HepG2 (cell line): ENCODE results near the gene FAM83C. TPM values are rescaled to one million over a fixed set of nuclear protein-coding genes. Genes with fewer than 3 reads are reported as not detected.
A peak's percentile ranks its signal among the peaks of the same experiment; 100 is the strongest.

Experiments
- ARHGAP35 ChIP-seq: sonication (generic); formaldehyde crosslinking; IDR thresholded peaks from 2 replicates; pipeline ENCODE4 v1.9.0; 2022; ENCODE audit warnings: mild to moderate bottlenecking, inconsistent platforms, moderate library complexity, missing genetic modification reagents, borderline replicate concordance
- BATF2 ChIP-seq: sonication (generic); formaldehyde crosslinking; IDR thresholded peaks from 2 replicates; pipeline ENCODE4 v1.8.0; 2022; ENCODE audit warnings: mild to moderate bottlenecking, missing genetic modification reagents, moderate library complexity
- BCL3 ChIP-seq: sonication (generic); formaldehyde crosslinking; IDR thresholded peaks from 2 replicates; pipeline ENCODE4 v1.5.1; 2020; ENCODE audit warnings: mild to moderate bottlenecking, missing genetic modification reagents, moderate library complexity
- CBX2 ChIP-seq, 2 experiments: fragments of 200-600 bp in 1 of 2; sonication (generic); formaldehyde crosslinking in 1 of 2; IDR thresholded peaks; 2 replicates each; pipeline versions ENCODE4 v1.7.0 to v1.8.1; 2018 to 2022; ENCODE audit warnings: low read depth in 2 of 2, low read length in 1 of 2, mild to moderate bottlenecking in 1 of 2, missing genetic modification reagents in 1 of 2
- CHCHD3 ChIP-seq: sonication (generic); formaldehyde crosslinking; IDR thresholded peaks from 2 replicates; pipeline ENCODE4 v1.8.0; 2022; ENCODE audit warnings: mild to moderate bottlenecking, missing genetic modification reagents, moderate library complexity
- DMAP1 ChIP-seq: IDR thresholded peaks from 2 replicates; pipeline ENCODE4 v1.6.1; 2016
- FOXA1 ChIP-seq, 2 experiments: fragments of 450-650 bp in 1 of 2; sonication (generic) in 1 of 2; formaldehyde crosslinking in 1 of 2; IDR thresholded peaks; 2 replicates each; pipeline versions ENCODE4 v1.4.0 to v1.6.1; 2016 to 2020; ENCODE audit warnings: missing genetic modification reagents in 1 of 2
- FOXC1 ChIP-seq: sonication (generic); formaldehyde crosslinking; IDR thresholded peaks from 2 replicates; pipeline ENCODE4 v1.8.0; 2022; ENCODE audit warnings: mild to moderate bottlenecking, missing genetic modification reagents, borderline replicate concordance
- HBP1 ChIP-seq: IDR thresholded peaks from 2 replicates; pipeline ENCODE4 v1.6.1; 2016; ENCODE audit warnings: low read depth, control low read depth
- MED13 ChIP-seq: sonication (generic); formaldehyde crosslinking; IDR thresholded peaks from 2 replicates; pipeline ENCODE4 v1.5.0; 2020; ENCODE audit warnings: missing genetic modification reagents
- MTA1 ChIP-seq: sonication (generic); formaldehyde crosslinking; IDR thresholded peaks from 2 replicates; pipeline ENCODE4 v1.4.0; 2020; ENCODE audit warnings: missing genetic modification reagents, mild to moderate bottlenecking, borderline replicate concordance
- NCOA1 ChIP-seq: sonication (generic); formaldehyde crosslinking; IDR thresholded peaks from 2 replicates; pipeline ENCODE4 v1.9.0; 2021; ENCODE audit warnings: missing genetic modification reagents
- SP1 ChIP-seq, 2 experiments: fragments of 450-650 bp in 1 of 2; sonication (generic) in 1 of 2; formaldehyde crosslinking in 1 of 2; IDR thresholded peaks; 2 replicates each; pipeline versions ENCODE4 v1.4.0 to v1.6.1; 2016 to 2020; ENCODE audit warnings: missing genetic modification reagents in 1 of 2
- YEATS2 ChIP-seq: sonication (generic); formaldehyde crosslinking; IDR thresholded peaks from 2 replicates; pipeline ENCODE4 v1.4.0; 2020; ENCODE audit warnings: missing genetic modification reagents, borderline replicate concordance
- ZFP36L2 ChIP-seq: sonication (generic); formaldehyde crosslinking; IDR thresholded peaks from 2 replicates; pipeline ENCODE4 v1.4.0; 2020; ENCODE audit warnings: missing genetic modification reagents
- ZNF225 ChIP-seq: sonication (generic); formaldehyde crosslinking; IDR thresholded peaks from 2 replicates; pipeline ENCODE4 v1.4.0; 2020; ENCODE audit warnings: mild to moderate bottlenecking, missing genetic modification reagents
- ZNF260 ChIP-seq: sonication (generic); formaldehyde crosslinking; IDR thresholded peaks from 2 replicates; pipeline ENCODE4 v1.4.0; 2020; ENCODE audit warnings: missing genetic modification reagents, low read depth, mild to moderate bottlenecking, borderline replicate concordance
- ZNF30 ChIP-seq: sonication (generic); formaldehyde crosslinking; IDR thresholded peaks from 2 replicates; pipeline ENCODE4 v1.5.0; 2020; ENCODE audit warnings: mild to moderate bottlenecking, missing genetic modification reagents
- ZNF549 ChIP-seq: sonication (generic); formaldehyde crosslinking; IDR thresholded peaks from 2 replicates; pipeline ENCODE4 v1.5.0; 2020; ENCODE audit warnings: missing genetic modification reagents
- polyA plus RNA-seq, 8 experiments: library from polyadenylated mRNA; depleted of rRNA in 3 of 8; stranded (reverse) in 7 of 8; unstranded in 1 of 8; fragments of >200 nt; fragmentation: Illumina TruSeq in 4 of 8; extraction: Trizol in 4 of 8; gene quantifications; 2 replicates each; pipeline versions ENCODE4 v1.2.1 to v1.2.3, GENCODE V29; 2011 to 2016; ENCODE audit warnings: low read depth in 4 of 8, missing spikeins in 1 of 8, mixed read lengths in 1 of 8; ENCODE audit not compliant: insufficient read depth in 1 of 8
- total RNA-seq, 5 experiments: library from RNA; depleted of rRNA; stranded (reverse); fragments of >200 nt; fragmentation: Illumina TruSeq; extraction: Trizol; gene quantifications; 2 replicates each; pipeline ENCODE4 v1.2.3, GENCODE V29; 2016; ENCODE audit warnings: low read depth in 1 of 5
- TF ChIP-seq, protein P1 (sequence below): sonication (generic); formaldehyde crosslinking; IDR thresholded peaks from 2 replicates; pipeline ENCODE4 v1.5.0; 2020; ENCODE audit warnings: mild to moderate bottlenecking, missing genetic modification reagents, borderline replicate concordance
- TF ChIP-seq, protein P2 (sequence below): sonication (generic); formaldehyde crosslinking; IDR thresholded peaks from 2 replicates; pipeline ENCODE4 v1.4.0; 2020; ENCODE audit warnings: missing genetic modification reagents

The FAM83C gene
- total and polyA plus RNA-seq, 2 of the 13 experiments (the other 11 are each of a cell fraction or from before 2014, with no cell fraction given) = 0.04 TPM; not detected in 1

DNA sequence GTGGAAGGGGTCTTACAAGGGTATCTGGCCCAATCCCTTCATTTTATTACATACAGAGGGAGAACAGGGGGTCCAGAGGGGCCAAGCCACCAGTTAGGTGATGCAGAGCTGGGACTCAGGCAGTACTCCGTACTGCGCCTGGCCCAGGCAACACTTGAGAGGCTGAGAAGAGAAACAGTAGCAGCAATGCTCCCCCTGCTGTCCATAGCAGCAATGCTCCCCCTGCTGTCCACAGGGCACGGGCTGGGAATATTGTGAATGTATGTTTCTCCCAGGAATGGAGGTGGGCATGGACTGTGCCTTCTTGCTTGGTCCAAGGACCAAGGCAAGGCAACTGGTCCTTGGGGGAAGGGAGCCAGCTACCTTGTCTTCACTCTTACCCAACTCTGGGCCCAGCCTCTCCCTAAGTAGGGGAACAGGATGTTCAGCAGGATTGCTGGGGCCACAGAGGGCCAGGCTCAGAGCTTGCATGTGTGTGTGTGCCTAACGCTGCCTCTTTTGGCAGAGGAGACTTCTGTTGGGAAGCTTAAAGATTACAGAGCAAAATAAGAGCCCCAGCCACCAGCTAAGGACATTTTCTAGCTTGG is 14.8 kb upstream of the FAM83C start (continued):
- TF ChIP-seq, protein P1, sequence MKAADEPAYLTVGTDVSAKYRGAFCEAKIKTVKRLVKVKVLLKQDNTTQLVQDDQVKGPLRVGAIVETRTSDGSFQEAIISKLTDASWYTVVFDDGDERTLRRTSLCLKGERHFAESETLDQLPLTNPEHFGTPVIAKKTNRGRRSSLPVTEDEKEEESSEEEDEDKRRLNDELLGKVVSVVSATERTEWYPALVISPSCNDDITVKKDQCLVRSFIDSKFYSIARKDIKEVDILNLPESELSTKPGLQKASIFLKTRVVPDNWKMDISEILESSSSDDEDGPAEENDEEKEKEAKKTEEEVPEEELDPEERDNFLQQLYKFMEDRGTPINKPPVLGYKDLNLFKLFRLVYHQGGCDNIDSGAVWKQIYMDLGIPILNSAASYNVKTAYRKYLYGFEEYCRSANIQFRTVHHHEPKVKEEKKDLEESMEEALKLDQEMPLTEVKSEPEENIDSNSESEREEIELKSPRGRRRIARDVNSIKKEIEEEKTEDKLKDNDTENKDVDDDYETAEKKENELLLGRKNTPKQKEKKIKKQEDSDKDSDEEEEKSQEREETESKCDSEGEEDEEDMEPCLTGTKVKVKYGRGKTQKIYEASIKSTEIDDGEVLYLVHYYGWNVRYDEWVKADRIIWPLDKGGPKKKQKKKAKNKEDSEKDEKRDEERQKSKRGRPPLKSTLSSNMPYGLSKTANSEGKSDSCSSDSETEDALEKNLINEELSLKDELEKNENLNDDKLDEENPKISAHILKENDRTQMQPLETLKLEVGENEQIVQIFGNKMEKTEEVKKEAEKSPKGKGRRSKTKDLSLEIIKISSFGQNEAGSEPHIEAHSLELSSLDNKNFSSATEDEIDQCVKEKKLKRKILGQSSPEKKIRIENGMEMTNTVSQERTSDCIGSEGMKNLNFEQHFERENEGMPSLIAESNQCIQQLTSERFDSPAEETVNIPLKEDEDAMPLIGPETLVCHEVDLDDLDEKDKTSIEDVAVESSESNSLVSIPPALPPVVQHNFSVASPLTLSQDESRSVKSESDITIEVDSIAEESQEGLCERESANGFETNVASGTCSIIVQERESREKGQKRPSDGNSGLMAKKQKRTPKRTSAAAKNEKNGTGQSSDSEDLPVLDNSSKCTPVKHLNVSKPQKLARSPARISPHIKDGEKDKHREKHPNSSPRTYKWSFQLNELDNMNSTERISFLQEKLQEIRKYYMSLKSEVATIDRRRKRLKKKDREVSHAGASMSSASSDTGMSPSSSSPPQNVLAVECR (CRISPR knock-in tag) = peak; percentile 67; the same call in 1 of the 2 replicates
- no peak for TF ChIP-seq CBX2 (IDR thresholded peaks at IDR 0.05; ENCODE audit: low read depth, low read length)
- no peak for TF ChIP-seq CBX2 (CRISPR knock-in tag; IDR thresholded peaks at IDR 0.05; ENCODE audit: low read depth)
- no peak for TF ChIP-seq MED13 (CRISPR knock-in tag)
- TF ChIP-seq, protein P2, sequence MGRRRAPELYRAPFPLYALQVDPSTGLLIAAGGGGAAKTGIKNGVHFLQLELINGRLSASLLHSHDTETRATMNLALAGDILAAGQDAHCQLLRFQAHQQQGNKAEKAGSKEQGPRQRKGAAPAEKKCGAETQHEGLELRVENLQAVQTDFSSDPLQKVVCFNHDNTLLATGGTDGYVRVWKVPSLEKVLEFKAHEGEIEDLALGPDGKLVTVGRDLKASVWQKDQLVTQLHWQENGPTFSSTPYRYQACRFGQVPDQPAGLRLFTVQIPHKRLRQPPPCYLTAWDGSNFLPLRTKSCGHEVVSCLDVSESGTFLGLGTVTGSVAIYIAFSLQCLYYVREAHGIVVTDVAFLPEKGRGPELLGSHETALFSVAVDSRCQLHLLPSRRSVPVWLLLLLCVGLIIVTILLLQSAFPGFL (CRISPR knock-in tag) = no peak
- no peak for TF ChIP-seq SP1 (IDR thresholded peaks at IDR 0.05)
- no peak for TF ChIP-seq SP1 (CRISPR knock-in tag; IDR thresholded peaks at IDR 0.05)
- no peak for TF ChIP-seq NCOA1 (CRISPR knock-in tag)
- no peak for TF ChIP-seq ZNF549
- TF ChIP-seq ZNF260 (CRISPR knock-in tag) = no peak
- TF ChIP-seq HBP1 (CRISPR knock-in tag) = peak; percentile 53; the same call in 1 of the 2 replicates
- TF ChIP-seq YEATS2 (CRISPR knock-in tag) = no peak
- 0 out of 2 replicates have a peak, but pooled peaks have one; percentile 19 for TF ChIP-seq DMAP1 (CRISPR knock-in tag)
- TF ChIP-seq MTA1 = no peak
- no peak for TF ChIP-seq ZFP36L2 (CRISPR knock-in tag)
- no peak for TF ChIP-seq FOXA1 (IDR thresholded peaks at IDR 0.05)
- TF ChIP-seq FOXA1 (CRISPR knock-in tag; IDR thresholded peaks at IDR 0.05) = no peak
- peak; percentile 75; the same call in 1 of the 2 replicates for TF ChIP-seq BCL3 (CRISPR knock-in tag)
- TF ChIP-seq BATF2 = no peak
- peak; percentile 89 for TF ChIP-seq FOXC1
- TF ChIP-seq ZNF225 = peak; percentile 61; the same call in 1 of the 2 replicates
- TF ChIP-seq CHCHD3 (CRISPR knock-in tag) = no peak
- TF ChIP-seq ARHGAP35 (CRISPR knock-in tag) = no peak
- no peak for TF ChIP-seq ZNF30 (CRISPR knock-in tag)
